ENCODE measurements around the gene SYNGR2.
"Not testable (repeated sequence)": the region's sequence is repeated elsewhere in the genome, so short reads cannot be mapped to it uniquely, and the experiment has no call there.

SYNGR2 gene

GRCh38 chr17:78168903-78169793, 767 bp downstream of the SYNGR2 start:
- ChIA-PET POLR2A (interaction anchor here (0.8 to 1.5 kb wide), 3 partner anchors 9 to 28 kb away, joined by 3 to 6 read pairs (median 4); no protein-coding TSS in a partner anchor), CTCF (interaction anchor here (0.7 to 2.0 kb wide), 9 partner anchors 9 to 84 kb away, joined by 3 to 8 read pairs (median 4); no protein-coding TSS in a partner anchor)
- peak; percentile 58 for DNase-seq (ENCODE audit: extremely low spot score)
- TF ChIP-seq CTCF (IDR thresholded peaks at IDR 0.05; ENCODE audit: control extremely low read depth, extremely low read depth, low read depth, missing control alignments), result no peak

DNA sequence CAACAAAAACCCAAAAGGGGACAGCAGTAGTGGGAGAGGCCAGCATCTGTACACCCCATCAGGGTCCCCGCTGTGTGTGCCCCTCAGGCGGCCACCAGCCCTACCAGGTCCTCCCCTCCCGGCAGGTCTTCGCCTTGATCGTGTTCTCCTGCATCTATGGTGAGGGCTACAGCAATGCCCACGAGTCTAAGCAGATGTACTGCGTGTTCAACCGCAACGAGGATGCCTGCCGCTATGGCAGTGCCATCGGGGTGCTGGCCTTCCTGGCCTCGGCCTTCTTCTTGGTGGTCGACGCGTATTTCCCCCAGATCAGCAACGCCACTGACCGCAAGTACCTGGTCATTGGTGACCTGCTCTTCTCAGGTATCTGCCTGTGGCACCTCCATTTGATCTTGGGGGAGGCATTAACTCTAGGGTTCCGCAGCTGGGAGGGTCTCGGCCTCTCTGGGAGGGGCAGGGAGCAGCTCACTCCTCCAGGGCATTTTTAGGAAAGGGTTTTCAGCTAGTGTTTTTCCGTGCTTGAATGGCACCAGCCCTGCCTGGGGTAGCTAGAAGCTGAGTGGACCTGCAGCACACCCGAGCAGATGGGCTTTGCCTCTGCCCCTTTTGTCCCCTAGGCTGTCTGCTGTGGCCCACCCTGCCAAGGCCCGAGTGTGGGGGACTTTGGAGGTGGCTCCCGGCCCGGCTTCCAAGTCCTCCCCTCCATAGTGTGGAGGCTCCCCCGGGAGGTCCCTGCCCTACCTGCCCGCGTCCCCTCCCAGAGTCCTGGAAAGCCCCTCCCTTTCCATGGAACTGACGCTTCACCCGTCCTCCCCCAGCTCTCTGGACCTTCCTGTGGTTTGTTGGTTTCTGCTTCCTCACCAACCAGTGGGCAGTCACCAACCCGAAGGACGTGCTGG, 2.6 kb downstream of the SYNGR2 start:
- DNase-seq (ENCODE audit: extremely low spot score), result no peak
- ChIA-PET CTCF (interaction anchor here (0.9 to 5.7 kb wide), 6 partner anchors 9 to 86 kb away, joined by 3 to 48 read pairs (median 4); partner anchors contain the start of gene C17orf99), POLR2A (interaction anchor here (0.7 to 1.5 kb wide), 5 partner anchors 9 to 44 kb away, joined by 3 to 6 read pairs (median 3); no protein-coding TSS in a partner anchor)
- TF ChIP-seq CTCF (IDR thresholded peaks at IDR 0.05; ENCODE audit: control extremely low read depth, extremely low read depth, low read depth, missing control alignments), result no peak

- CTCF ChIA-PET, result interaction anchor here (0.9 to 5.7 kb wide), 5 partner anchors 9 to 87 kb away, joined by 3 to 48 read pairs (median 3); partner anchors contain the start of gene C17orf99
- DNase-seq (ENCODE audit: extremely low spot score), result not testable (repeated sequence)
These were observed 3.3 kb downstream of the SYNGR2 start for GRCh38 chr17:78171591-78172248.

DNA sequence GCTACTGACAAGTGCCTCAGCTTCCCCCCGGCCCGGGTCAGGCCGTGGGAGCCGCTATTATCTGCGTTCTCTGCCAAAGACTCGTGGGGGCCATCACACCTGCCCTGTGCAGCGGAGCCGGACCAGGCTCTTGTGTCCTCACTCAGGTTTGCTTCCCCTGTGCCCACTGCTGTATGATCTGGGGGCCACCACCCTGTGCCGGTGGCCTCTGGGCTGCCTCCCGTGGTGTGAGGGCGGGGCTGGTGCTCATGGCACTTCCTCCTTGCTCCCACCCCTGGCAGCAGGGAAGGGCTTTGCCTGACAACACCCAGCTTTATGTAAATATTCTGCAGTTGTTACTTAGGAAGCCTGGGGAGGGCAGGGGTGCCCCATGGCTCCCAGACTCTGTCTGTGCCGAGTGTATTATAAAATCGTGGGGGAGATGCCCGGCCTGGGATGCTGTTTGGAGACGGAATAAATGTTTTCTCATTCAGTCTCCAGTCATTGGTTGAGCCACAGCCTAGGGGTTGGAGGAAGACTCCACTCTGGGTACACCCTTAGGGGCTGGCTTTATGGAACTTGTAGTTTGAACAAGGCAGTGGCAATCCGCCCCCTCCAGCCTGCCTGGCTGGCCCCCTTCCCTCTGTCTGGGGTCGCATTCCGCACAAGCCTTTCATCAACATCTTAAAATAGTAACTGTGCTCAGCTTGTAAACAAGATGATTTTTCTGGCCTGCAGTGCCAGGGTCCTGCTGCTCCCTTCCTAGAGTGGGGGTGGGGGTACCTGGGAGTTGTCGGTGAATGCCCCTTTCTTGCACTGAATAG, 4.1 kb downstream of the SYNGR2 start:
- TF ChIP-seq CTCF (IDR thresholded peaks at IDR 0.05; ENCODE audit: control extremely low read depth, extremely low read depth, low read depth, missing control alignments), result no peak
- CTCF ChIA-PET, result interaction anchor here (1.2 to 6.3 kb wide), 7 partner anchors 8 to 88 kb away, joined by 3 to 50 read pairs (median 6); partner anchors contain the start of genes AFMID, C17orf99 and TK1
- DNase-seq (ENCODE audit: extremely low spot score), result no peak
- POLR2A ChIA-PET, result interaction anchor here (1.2 kb wide), 1 partner anchor 26 kb away, joined by 4 read pairs; the partner anchor contains the start of gene C17orf99

More at GRCh38 chr17:78171591-78172248, 3.3 kb downstream of the SYNGR2 start:
- POLR2A ChIA-PET, result interaction anchor here (0.7 to 1.3 kb wide), 4 partner anchors 10 to 45 kb away, joined by 3 to 4 read pairs (median 3); no protein-coding TSS in a partner anchor

- ChIA-PET POLR2A (interaction anchor here (1.2 kb wide), 1 partner anchor 27 kb away, joined by 4 read pairs; the partner anchor contains the start of gene C17orf99), CTCF (interaction anchor here (1.2 to 6.3 kb wide), 7 partner anchors 9 to 60 kb away, joined by 3 to 50 read pairs (median 24); partner anchors contain the start of genes AFMID and TK1)
- DNase-seq (ENCODE audit: extremely low spot score), result peak; percentile 68
- no peak for TF ChIP-seq CTCF (IDR thresholded peaks at IDR 0.05; ENCODE audit: control extremely low read depth, extremely low read depth, low read depth, missing control alignments)
These were observed 4.8 kb downstream of the SYNGR2 start for GRCh38 chr17:78173097-78173715.

Data from GM10248 (cell line).